ENCODE results near the gene C17orf113.
A peak's percentile ranks its signal among the peaks of the same experiment; 100 is the strongest.
"Not testable (repeated sequence)": the region's sequence is repeated elsewhere in the genome, so short reads cannot be mapped to it uniquely, and the experiment has no call there.

Gene C17orf113

DNA sequence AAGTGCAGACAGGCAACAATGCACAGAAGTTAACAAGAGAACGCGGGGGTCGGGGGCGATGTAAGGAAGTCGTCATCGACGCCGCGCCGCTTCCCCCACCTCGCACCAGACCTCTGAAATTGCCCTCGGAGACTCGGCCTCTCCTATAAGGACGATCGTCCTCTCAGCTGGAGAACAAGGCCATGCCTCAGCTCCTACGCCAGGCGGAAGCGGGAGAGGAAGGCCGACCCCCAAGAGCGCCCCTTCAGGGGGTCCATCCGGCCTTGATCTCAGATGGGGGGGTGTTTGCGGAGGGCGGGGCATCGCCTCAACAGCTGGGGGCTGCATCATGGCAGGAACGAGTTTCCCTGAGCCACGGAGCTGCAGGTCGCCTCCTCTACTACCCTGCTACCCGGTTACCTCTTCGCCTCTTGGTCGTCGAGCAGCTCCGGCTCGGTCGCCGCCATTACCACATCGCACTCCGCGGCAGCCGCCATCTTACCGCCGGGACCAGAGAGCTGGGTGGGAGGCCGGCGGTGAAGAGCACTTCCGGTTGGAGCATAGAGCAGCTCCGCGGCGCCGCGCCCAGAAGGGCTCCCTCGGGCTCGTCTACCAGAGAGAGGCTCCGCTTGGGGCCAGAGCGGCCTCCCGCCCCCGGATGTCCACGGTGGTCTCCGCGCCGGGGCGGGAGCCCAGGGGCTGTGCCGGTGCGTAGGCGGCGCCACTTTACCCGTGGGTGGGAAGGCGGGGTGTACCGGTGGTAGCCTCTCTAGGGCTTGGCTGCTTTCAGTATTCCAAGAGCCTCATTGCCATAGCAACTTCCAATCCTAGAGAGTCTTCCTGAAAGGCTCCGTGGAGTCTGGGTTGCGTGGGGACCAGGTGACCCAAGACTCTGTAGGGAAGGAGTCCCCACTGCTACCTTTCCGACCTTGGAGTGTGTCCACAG, 33.2 kb downstream of the C17orf113 start, which contains the start of gene DNAJC7:
Gene DNAJC7 (minus strand): TSS at position 499 of the 925 bp plus-strand sequence. CDS start 23 bp downstream, at position 476.
- DNase-seq (ENCODE audit: low read depth in 2 of 2): peak; percentile 89 to 90

- no peak for DNase-seq (ENCODE audit: low read depth in 2 of 2)
Observed at GRCh38 chr17:42016411-42016831, 34.0 kb downstream of the C17orf113 start.

GRCh38 chr17:42013740-42014139, 36.7 kb downstream of the C17orf113 start:
- DNase-seq (ENCODE audit: low read depth in 2 of 2): not testable (repeated sequence)

GRCh38 chr17:42012363-42012762, 38.0 kb downstream of the C17orf113 start:
- DNase-seq (ENCODE audit: low read depth in 2 of 2): not testable (repeated sequence)

- no peak for DNase-seq (ENCODE audit: low read depth in 2 of 2)
Observed at GRCh38 chr17:42010898-42011516, 39.4 kb downstream of the C17orf113 start.

- not testable (repeated sequence) for DNase-seq (ENCODE audit: low read depth in 2 of 2)
Observed at GRCh38 chr17:42010266-42010680, 40.1 kb downstream of the C17orf113 start.

DNA sequence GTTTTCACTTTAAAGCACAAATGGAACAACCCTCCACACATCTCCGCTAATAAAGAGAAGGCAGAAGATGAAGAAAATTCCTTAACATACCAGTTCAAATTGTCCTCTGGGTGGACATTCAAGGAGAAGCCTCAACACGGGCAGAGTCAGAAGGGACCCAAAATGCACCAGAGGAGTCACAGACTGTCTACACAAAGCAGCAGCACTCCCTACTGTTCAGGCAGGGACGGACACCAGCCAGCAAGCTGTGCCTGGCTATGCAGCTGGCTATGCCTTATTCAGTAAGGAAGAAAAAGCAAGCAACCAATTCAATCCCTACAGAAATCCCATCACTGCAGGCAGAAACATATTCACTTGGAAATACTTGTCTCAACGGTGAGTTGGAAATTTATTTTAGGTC, 41.2 kb downstream of the C17orf113 start:
- DNase-seq (ENCODE audit: low read depth in 2 of 2): no peak

- DNase-seq (ENCODE audit: low read depth in 2 of 2): no peak
Observed at GRCh38 chr17:42005166-42005565, 45.2 kb downstream of the C17orf113 start.

DNA sequence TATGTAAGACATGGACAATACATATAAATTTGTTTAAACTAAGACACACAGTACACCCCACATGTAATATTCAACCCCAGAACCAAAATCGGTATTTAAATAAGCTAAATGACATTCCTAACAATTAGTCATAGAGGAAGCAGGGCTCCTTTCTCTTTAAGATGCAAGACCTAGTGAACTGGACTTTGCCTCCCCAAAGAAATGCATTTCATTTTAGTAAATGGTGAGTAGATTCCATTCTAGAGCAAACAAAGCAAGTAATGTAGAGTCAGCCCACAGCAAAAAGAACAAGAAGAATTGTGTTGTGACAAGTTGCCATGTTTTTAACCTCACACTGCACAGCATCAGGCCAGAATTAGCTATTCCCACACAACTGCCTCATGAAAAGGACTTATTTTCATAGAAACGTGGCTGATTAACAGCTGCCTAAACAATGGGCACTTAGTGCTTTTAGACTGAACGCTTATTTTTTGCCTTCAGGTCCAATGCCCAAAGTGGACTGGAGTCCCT, 47.6 kb downstream of the C17orf113 start:
- DNase-seq (ENCODE audit: low read depth in 2 of 2): no peak

DNA sequence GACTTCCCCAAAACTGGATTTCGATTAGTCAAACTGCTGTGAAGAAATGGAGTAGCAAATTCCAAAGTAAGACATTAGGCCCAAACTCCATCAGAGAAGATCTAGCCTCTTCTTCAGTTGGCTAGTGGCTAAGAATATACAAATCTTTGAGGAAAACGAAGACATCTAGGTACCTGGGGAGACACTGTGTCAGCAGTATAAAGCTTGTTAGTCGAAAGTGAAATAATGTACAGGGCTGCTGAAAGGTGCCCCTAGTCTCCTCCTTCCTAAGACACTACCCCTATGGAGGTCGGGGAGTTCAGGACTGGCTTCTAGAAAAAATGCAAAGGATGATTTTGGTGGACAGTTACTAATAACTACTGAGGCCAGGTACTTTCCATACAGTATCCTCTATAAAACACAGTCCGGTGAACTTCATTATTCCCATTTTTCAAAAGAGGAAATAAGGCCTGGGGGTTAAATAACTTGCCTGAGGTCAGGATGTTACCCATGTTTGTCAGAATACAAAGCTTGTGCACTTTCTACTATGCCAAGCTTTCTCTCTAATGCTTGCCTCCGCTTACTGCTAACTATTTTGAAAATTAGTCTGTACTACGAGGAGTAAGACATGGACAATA, 48.1 kb downstream of the C17orf113 start:
- DNase-seq (ENCODE audit: low read depth in 2 of 2): no peak

- no peak for DNase-seq (ENCODE audit: low read depth in 2 of 2)
Observed at GRCh38 chr17:42001729-42002128, 48.7 kb downstream of the C17orf113 start.

GRCh38 chr17:42000413-42001133, 49.8 kb downstream of the C17orf113 start:
- DNase-seq (ENCODE audit: low read depth in 2 of 2): no peak

DNA sequence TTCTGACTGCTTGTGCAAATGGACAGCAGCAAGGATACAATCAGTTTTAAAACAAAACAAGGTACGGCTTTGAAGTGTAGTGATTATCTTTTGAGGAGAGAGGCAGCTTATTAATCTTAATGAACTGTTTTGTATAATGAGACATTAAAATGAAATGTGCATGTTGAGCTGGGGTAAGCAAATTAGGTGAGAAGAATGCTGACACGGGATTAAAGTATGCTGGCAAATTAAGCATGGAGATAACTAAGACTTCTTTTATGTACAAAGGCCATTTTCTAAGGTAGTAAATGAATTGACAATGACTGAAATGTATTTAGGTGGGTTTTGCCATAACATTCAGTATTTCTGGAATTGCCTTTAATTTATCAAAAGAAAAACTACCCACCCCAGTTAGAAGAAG, 51.9 kb downstream of the C17orf113 start:
- no peak for DNase-seq (ENCODE audit: low read depth in 2 of 2)

DNA sequence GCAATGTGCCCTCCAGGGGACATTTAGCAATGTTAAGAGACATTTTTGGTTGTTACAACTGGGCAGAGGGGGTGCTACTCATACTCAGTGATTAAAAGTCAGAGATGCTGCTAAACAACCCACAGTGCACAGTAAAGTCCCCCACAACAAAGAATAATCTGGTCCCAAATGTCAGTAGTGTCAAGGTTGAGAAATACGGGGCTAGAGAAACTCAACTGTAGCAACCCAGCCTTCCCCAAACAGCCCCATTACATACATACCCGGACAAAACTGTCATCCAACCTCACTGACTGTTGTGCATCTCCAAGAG, 53.6 kb downstream of the C17orf113 start:
- DNase-seq (ENCODE audit: low read depth in 2 of 2): no peak

DNA sequence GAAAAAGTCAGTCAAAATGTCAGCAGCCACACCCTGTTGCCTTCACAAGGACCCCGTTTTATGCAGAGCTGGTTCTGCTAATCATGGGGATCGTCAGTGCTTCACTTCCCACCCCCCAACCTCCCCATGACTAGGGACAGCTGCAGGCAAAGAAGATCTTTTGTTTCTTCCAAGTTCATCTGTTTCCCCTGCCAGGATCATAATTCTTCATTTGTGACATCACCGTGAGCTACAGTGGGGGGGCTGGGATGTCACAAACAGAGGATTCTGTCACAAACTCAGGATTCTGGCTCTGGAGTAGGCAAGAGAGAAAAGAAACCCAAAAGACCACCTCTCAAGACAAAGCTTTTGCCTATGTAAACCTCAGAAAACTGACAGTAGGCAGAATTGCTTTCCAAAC, 57.8 kb downstream of the C17orf113 start:
- DNase-seq (ENCODE audit: low read depth in 2 of 2): no peak

- DNase-seq (ENCODE audit: low read depth in 2 of 2): no peak
Observed at GRCh38 chr17:41989702-41990419, 60.5 kb downstream of the C17orf113 start.

- DNase-seq (ENCODE audit: low read depth in 2 of 2): no peak
Observed at GRCh38 chr17:41988418-41988817, 62.0 kb downstream of the C17orf113 start.

Measured in stimulated activated CD8-positive, alpha-beta memory T cell treated with anti-CD3 and anti-CD28 coated beads, Interleukin-15, amount 100 ng/mL, for 48 hours (primary cell).